H1 (cell line): ENCODE measurements around the gene MMP11. TPM values are rescaled to one million over a fixed set of nuclear protein-coding genes. Genes with fewer than 3 reads are reported as not detected.

Source experiments
- HDAC6 ChIP-seq: IDR thresholded peaks from one replicate; pipeline ENCODE4 v1.7.1; 2012; ENCODE audit warnings: low read depth, mild to moderate bottlenecking, inconsistent platforms, low read length, moderate library complexity
- KDM4A ChIP-seq: IDR thresholded peaks from one replicate; pipeline ENCODE4 v1.7.1; 2012; ENCODE audit warnings: low read depth, mild to moderate bottlenecking, moderate library complexity, low read length, inconsistent platforms; ENCODE audit not compliant: severe bottlenecking
- TEAD4 ChIP-seq: IDR thresholded peaks from 2 replicates; pipeline ENCODE4 v1.6.1; 2012; ENCODE audit warnings: low read depth, low read length, inconsistent platforms, mixed read lengths
- polyA plus RNA-seq, 7 experiments: library from polyadenylated mRNA; depleted of rRNA in 3 of 7; stranded (reverse) in 5 of 7; unstranded in 2 of 7; fragments of >200 nt in 5 of 7; fragments of 200-250 nt in 2 of 7; gene quantifications; 1 replicate in 5 of 7; 2 replicates in 1 of 7; 4 replicates in 1 of 7; pipeline versions ENCODE4 v1.2.1 to v1.2.3, GENCODE V29; 2011 to 2013; ENCODE audit warnings: missing spikeins in 2 of 7, mixed read lengths in 2 of 7
- total RNA-seq: library from RNA; stranded (reverse); fragmentation: NEBNext Ultra II Directional; extraction: Animal tissue kit (Norgen Biotek cat#: 25700); gene quantifications from 2 replicates; pipeline ENCODE4 v1.2.1, GENCODE V29; 2021

MMP11 gene
- total and polyA plus RNA-seq, 2 of the 8 experiments (the other 6 are each of a cell fraction or from before 2014, with no cell fraction given), result 10.2 to 18.3 TPM

GRCh38 chr22:23781511-23782183 is 9.0 kb downstream of the MMP11 start (continued):
- no peak for TF ChIP-seq TEAD4
- no peak for TF ChIP-seq HDAC6
- TF ChIP-seq KDM4A, result no peak
